ENCODE measurements around the gene RAD23B.
"Not testable (repeated sequence)": the region's sequence is repeated elsewhere in the genome, so short reads cannot be mapped to it uniquely, and the experiment has no call there.

RAD23B gene

GRCh38 chr9:107282759-107283622 lies at the start of gene RAD23B:
Gene RAD23B (plus strand): TSS chr9:107283279. CDS start chr9:107283630, 351 bp downstream.
- peak; percentile 99 for DNase-seq

GRCh38 chr9:107235765-107236442 lies 47.2 kb upstream of the RAD23B start:
- no peak for DNase-seq

GRCh38 chr9:107237873-107238272 lies 45.2 kb upstream of the RAD23B start:
- no peak for DNase-seq

GRCh38 chr9:107239474-107239873 lies 43.6 kb upstream of the RAD23B start:
- DNase-seq = no peak

GRCh38 chr9:107240260-107240659 lies 42.8 kb upstream of the RAD23B start:
- DNase-seq = no peak

- peak; percentile 8 for DNase-seq
Measured at GRCh38 chr9:107242073-107243030, 40.7 kb upstream of the RAD23B start.

GRCh38 chr9:107243742-107244141 lies 39.3 kb upstream of the RAD23B start:
- peak; percentile 62 for DNase-seq

GRCh38 chr9:107246259-107247254 lies 36.5 kb upstream of the RAD23B start:
- DNase-seq = no peak

GRCh38 chr9:107248714-107249113 lies 34.4 kb upstream of the RAD23B start:
- no peak for DNase-seq

- DNase-seq = no peak
Measured at GRCh38 chr9:107249131-107249533, 33.9 kb upstream of the RAD23B start.

GRCh38 chr9:107249665-107250285 lies 33.3 kb upstream of the RAD23B start:
- no peak for DNase-seq

- no peak for DNase-seq
Measured at GRCh38 chr9:107251756-107252322, 31.2 kb upstream of the RAD23B start.

- no peak for DNase-seq
Measured at GRCh38 chr9:107258919-107259318, 24.2 kb upstream of the RAD23B start.

GRCh38 chr9:107259751-107260313 lies 23.2 kb upstream of the RAD23B start:
- DNase-seq = not testable (repeated sequence)

- DNase-seq = no peak
Measured at GRCh38 chr9:107260437-107261081, 22.5 kb upstream of the RAD23B start.

- no peak for DNase-seq
Measured at GRCh38 chr9:107261106-107261505, 22.0 kb upstream of the RAD23B start.

GRCh38 chr9:107263289-107263688 lies 19.8 kb upstream of the RAD23B start:
- no peak for DNase-seq

GRCh38 chr9:107266624-107267368 lies 16.3 kb upstream of the RAD23B start:
- DNase-seq = no peak

GRCh38 chr9:107268560-107268959 lies 14.5 kb upstream of the RAD23B start:
- no peak for DNase-seq

Measured in stimulated activated CD4-positive, alpha-beta T cell treated with anti-CD3 and anti-CD28 coated beads, Interleukin-1b, Interleukin-23, amount 100 ng/mL, for 48 hours (primary cell).